Measurements from ENCODE around the gene TNFRSF21. TPM values are rescaled to one million over a fixed set of nuclear protein-coding genes. Genes with fewer than 3 reads are reported as not detected.
A peak's percentile ranks its signal among the peaks of the same experiment; 100 is the strongest.

TNFRSF21 gene
- total and polyA plus RNA-seq, 7 experiments from 2014 or later, result 0.27 to 2.4 (median 0.44) TPM; not detected in 2

DNA sequence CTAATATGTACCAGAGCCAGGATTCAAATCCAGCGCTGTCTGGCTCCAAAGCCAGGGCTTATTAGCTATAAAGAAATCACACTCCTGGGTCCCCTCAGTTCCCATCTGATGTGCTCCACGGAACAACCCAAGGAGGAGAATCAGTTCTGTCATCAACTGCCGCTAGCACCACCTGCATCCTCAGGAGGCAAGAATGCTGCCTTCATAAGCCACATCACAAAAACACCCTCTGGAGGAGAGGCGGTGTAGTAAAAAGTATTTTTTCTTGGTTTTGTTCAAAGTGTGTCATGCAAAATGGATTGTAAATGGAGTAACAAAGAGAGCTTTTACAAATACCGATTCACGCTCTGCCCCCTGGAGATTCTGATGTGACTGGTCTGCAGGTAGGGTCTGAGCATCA lies 57.1 kb downstream of the TNFRSF21 start:
- Mint-ChIP-seq H3K27me3 (peaks cover 0 to 12% (median 5%) of the 10 kb centered on the region in 5 donors), H3K9me3 (no peaks in the 10 kb centered on the region), H3K27ac (no peak overlapping the region), H3K4me1 (peaks cover 0 to under 1% (median 0%) of the 10 kb centered on the region in 7 donors), H3K4me3 (no peak overlapping the region), H3K36me3 (no peaks in the 10 kb centered on the region)
- ChIA-PET POLR2A (no interaction called here), CTCF (no interaction called here)
- DNase-seq (peak in 5 of 9 donors; percentile 10 to 28 (median 18)), ATAC-seq (no peak)
- Histone ChIP-seq H3K36me3 (ENCODE audit: control insufficient read depth in 2 of 3, insufficient read depth in 3 of 3, low read length in 3 of 3) (no peaks in the 10 kb centered on the region), H3K9me3 (ENCODE audit: control insufficient read depth in 2 of 3, low read length in 3 of 3) (no peaks in the 10 kb centered on the region), H3K4me3 (ENCODE audit: low read length) (no peak overlapping the region), H3K27me3 (ENCODE audit: control insufficient read depth in 2 of 2, insufficient read depth in 2 of 2, low read length in 2 of 2) (no peaks in the 10 kb centered on the region), H3K27ac (ENCODE audit: low read depth, low read length) (no peak overlapping the region), H3K4me1 (ENCODE audit: control insufficient read depth in 2 of 2, insufficient read depth in 2 of 2, low read length in 2 of 2) (peaks cover 0 to 5% of the 10 kb centered on the region in 2 donors)
- intact Hi-C loops (cut with micrococcal nuclease), result loop anchor here in 1 of 2 donors (1.0 kb wide), 1 partner anchor 155 kb away; no protein-coding TSS in a partner anchor

DNA sequence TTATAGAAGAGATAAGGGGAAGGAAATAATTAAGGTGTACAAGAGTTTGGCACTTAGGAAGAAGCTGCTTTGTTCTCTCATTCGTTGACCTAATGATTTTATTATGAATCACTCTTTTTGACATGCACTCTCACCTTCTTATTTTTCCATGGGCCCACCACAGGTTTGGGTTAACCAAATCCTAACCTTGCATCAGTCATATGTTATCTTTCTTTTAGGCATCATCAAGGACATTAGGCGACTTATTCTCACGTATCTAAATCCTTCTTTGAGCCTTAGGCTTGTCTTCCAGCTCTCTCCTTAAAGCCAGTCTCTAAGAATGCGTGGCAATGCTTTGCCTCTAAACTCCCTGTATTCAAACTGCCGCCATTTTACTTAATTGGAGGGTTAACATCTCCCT lies 58.3 kb downstream of the TNFRSF21 start:
- H3K27me3 ChIP-seq (ENCODE audit: control insufficient read depth in 2 of 2, insufficient read depth in 2 of 2, low read length in 2 of 2), result no peaks in the 10 kb centered on the region
- DNase-seq (no peak), ATAC-seq (no peak)
- Mint-ChIP-seq H3K27me3 (peaks cover 0 to 12% (median 5%) of the 10 kb centered on the region in 5 donors), H3K4me1 (peaks cover 1 to 13% (median 9%) of the 10 kb centered on the region in 7 donors), H3K9me3 (no peaks in the 10 kb centered on the region), H3K27ac (no peak overlapping the region), H3K4me3 (no peak overlapping the region), H3K36me3 (no peaks in the 10 kb centered on the region)
- no peaks in the 10 kb centered on the region for H3K9me3 ChIP-seq (ENCODE audit: control insufficient read depth in 2 of 3, low read length in 3 of 3)
- H3K36me3 ChIP-seq (ENCODE audit: control insufficient read depth in 2 of 3, insufficient read depth in 3 of 3, low read length in 3 of 3), result no peaks in the 10 kb centered on the region
- H3K27ac ChIP-seq (ENCODE audit: low read depth, low read length), result no peak overlapping the region
- H3K4me1 ChIP-seq (ENCODE audit: control insufficient read depth in 2 of 2, insufficient read depth in 2 of 2, low read length in 2 of 2), result peaks cover 0 to 5% of the 10 kb centered on the region in 2 donors
- ChIA-PET POLR2A (no interaction called here), CTCF (no interaction called here)
- H3K4me3 ChIP-seq (ENCODE audit: low read length), result no peak overlapping the region
- intact Hi-C loops (cut with micrococcal nuclease), result no loop called here

DNA sequence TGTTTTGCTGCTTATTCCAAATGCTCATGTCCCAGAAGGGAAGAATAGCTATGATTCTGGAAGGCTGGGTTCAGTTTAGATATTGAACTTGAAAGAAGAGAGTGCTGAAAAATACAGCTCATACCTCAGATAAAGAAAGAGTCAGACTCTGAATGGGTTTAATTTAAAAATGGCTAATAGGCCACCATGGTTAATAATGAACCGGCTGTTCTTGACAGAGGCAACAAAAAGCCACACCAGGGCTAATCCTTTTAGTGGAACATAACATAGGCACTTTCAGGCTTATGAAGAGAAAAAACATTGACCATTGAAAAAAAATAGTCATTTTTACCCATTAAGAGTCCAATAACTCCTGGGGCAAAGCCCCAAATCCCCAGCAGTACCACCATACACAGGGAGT lies 59.4 kb downstream of the TNFRSF21 start:
- no peaks in the 10 kb centered on the region for H3K9me3 ChIP-seq (ENCODE audit: control insufficient read depth in 2 of 3, low read length in 3 of 3)
- intact Hi-C loops (cut with micrococcal nuclease), result no loop called here
- H3K4me3 ChIP-seq (ENCODE audit: low read length), result no peak overlapping the region
- H3K27me3 ChIP-seq (ENCODE audit: control insufficient read depth in 2 of 2, insufficient read depth in 2 of 2, low read length in 2 of 2), result no peaks in the 10 kb centered on the region
- Mint-ChIP-seq H3K36me3 (no peaks in the 10 kb centered on the region), H3K9me3 (no peaks in the 10 kb centered on the region), H3K4me1 (peaks cover 6 to 23% (median 19%) of the 10 kb centered on the region in 7 donors), H3K27ac (no peak overlapping the region), H3K4me3 (no peak overlapping the region), H3K27me3 (peaks cover 0 to 12% (median 5%) of the 10 kb centered on the region in 5 donors)
- no peaks in the 10 kb centered on the region for H3K36me3 ChIP-seq (ENCODE audit: control insufficient read depth in 2 of 3, insufficient read depth in 3 of 3, low read length in 3 of 3)
- peaks cover 0 to 13% of the 10 kb centered on the region in 2 donors for H3K4me1 ChIP-seq (ENCODE audit: control insufficient read depth in 2 of 2, insufficient read depth in 2 of 2, low read length in 2 of 2)
- ATAC-seq (no peak), DNase-seq (no peak)
- ChIA-PET POLR2A (no interaction called here), CTCF (no interaction called here)
- no peak overlapping the region for H3K27ac ChIP-seq (ENCODE audit: low read depth, low read length)

DNA sequence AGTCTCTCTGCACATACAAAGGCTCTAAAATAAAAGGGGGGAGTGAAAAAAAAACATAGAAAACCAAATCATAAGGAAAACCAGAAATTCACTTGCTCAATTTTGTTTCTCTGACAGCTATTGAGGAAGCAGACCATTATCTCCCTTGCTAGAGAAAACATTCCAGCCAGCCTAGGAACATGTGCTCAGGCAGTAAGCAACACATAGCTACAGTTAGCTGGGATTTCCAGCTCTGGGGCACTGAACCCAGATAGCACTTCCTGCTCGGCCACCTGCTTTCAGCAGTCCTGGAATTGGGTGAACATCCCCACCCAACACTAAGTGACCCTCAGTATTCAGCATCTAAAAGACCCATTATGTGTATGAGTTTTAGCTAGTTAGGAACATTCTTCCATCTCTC lies 61.3 kb downstream of the TNFRSF21 start:
- Histone ChIP-seq H3K27me3 (ENCODE audit: control insufficient read depth in 2 of 2, insufficient read depth in 2 of 2, low read length in 2 of 2) (no peaks in the 10 kb centered on the region), H3K4me1 (ENCODE audit: control insufficient read depth in 2 of 2, insufficient read depth in 2 of 2, low read length in 2 of 2) (peaks cover 0 to 13% of the 10 kb centered on the region in 2 donors), H3K36me3 (ENCODE audit: control insufficient read depth in 2 of 3, insufficient read depth in 3 of 3, low read length in 3 of 3) (no peaks in the 10 kb centered on the region), H3K9me3 (ENCODE audit: control insufficient read depth in 2 of 3, low read length in 3 of 3) (no peaks in the 10 kb centered on the region), H3K27ac (ENCODE audit: low read depth, low read length) (no peak overlapping the region), H3K4me3 (ENCODE audit: low read length) (no peak overlapping the region)
- Mint-ChIP-seq H3K27ac (no peak overlapping the region), H3K9me3 (no peaks in the 10 kb centered on the region), H3K27me3 (peaks cover 0 to 6% (median 5%) of the 10 kb centered on the region in 5 donors), H3K4me1 (peaks cover 6 to 40% (median 30%) of the 10 kb centered on the region in 7 donors), H3K4me3 (no peak overlapping the region), H3K36me3 (no peaks in the 10 kb centered on the region)
- no peak for ATAC-seq
- ChIA-PET CTCF (no interaction called here), POLR2A (interaction anchor here (0.6 kb wide), 1 partner anchor 86 kb away, joined by 3 read pairs; no protein-coding TSS in a partner anchor)
- DNase-seq, result no peak
- intact Hi-C loops (cut with micrococcal nuclease), result no loop called here

DNA sequence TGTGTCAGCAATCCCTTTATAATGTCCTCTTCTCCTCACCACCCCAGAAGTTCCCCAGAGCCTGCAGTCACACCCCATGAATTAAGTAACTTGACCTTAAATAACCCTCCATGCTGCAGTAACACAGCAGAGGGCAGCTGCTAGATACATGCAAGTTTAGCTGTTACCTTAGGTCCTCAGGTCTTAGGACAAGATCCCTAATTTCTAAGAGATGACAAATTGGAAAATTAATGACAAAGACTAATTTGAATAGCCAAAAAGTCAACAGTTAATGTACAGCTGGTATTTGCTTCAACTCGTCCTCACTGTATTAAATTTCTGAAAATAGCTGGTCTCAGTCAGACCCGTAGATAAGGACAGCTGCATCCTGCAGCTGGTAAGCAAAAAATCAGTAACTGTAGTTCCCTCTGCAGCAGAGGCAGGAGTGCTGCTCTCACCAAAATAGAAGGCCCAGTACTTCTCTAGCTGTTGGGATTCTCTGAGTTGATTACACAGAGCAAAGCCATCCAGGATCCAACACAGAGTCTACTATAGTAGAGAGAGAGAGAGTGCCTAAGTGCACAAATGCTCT lies 62.4 kb downstream of the TNFRSF21 start:
- Mint-ChIP-seq H3K4me1 (peaks cover 7 to 51% (median 35%) of the 10 kb centered on the region in 7 donors), H3K36me3 (no peaks in the 10 kb centered on the region), H3K27ac (peak overlapping the region in 2 of 9 donors; percentile 20 to 47), H3K4me3 (peak overlapping the region in 3 of 10 donors; percentile 10 to 47 (median 25)), H3K9me3 (no peaks in the 10 kb centered on the region), H3K27me3 (peaks cover 0 to 6% (median 5%) of the 10 kb centered on the region in 5 donors)
- H3K27me3 ChIP-seq (ENCODE audit: control insufficient read depth in 2 of 2, insufficient read depth in 2 of 2, low read length in 2 of 2), result no peaks in the 10 kb centered on the region
- ATAC-seq (peak; percentile 30), DNase-seq (no peak)
- intact Hi-C loops (cut with micrococcal nuclease), result no loop called here
- no peak overlapping the region for H3K4me3 ChIP-seq (ENCODE audit: low read length)
- no peaks in the 10 kb centered on the region for H3K9me3 ChIP-seq (ENCODE audit: control insufficient read depth in 2 of 3, low read length in 3 of 3)
- peaks cover 0 to 12% of the 10 kb centered on the region in 2 donors for H3K4me1 ChIP-seq (ENCODE audit: control insufficient read depth in 2 of 2, insufficient read depth in 2 of 2, low read length in 2 of 2)
- POLR2A ChIA-PET, result no interaction called here
- H3K36me3 ChIP-seq (ENCODE audit: control insufficient read depth in 2 of 3, insufficient read depth in 3 of 3, low read length in 3 of 3), result no peaks in the 10 kb centered on the region
- H3K27ac ChIP-seq (ENCODE audit: low read depth, low read length), result no peak overlapping the region
- CTCF ChIA-PET, result no interaction called here

DNA sequence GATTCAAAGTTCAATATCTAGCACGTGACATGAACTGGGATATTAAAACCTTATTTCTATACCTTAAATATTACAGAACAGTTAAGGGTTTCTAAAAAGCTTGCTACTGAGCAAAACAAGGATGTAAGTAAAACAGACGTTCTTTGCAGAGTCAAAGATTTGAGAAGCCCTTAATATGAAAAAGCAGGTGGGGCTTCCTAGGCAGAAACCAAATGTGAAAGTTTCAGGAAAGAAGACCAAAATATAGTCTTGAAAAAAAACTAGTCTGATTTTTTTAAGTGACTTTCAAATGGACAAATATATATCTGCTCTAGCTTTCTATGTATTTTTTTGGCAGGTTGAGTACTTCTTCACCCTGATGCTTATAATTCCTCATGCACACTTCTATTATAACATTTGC lies 63.2 kb downstream of the TNFRSF21 start:
- ATAC-seq, result no peak
- H3K27ac Mint-ChIP-seq, result peak overlapping the region in 6 of 9 donors; percentile 10 to 54 (median 34)
- CTCF ChIA-PET, result no interaction called here

More for the DNA sequence above, 63.2 kb downstream of the TNFRSF21 start:
- intact Hi-C loops (cut with micrococcal nuclease), result no loop called here
- POLR2A ChIA-PET, result no interaction called here
- Histone ChIP-seq H3K36me3 (ENCODE audit: control insufficient read depth in 2 of 3, insufficient read depth in 3 of 3, low read length in 3 of 3) (no peaks in the 10 kb centered on the region), H3K9me3 (ENCODE audit: control insufficient read depth in 2 of 3, low read length in 3 of 3) (no peaks in the 10 kb centered on the region), H3K27me3 (ENCODE audit: control insufficient read depth in 2 of 2, insufficient read depth in 2 of 2, low read length in 2 of 2) (no peaks in the 10 kb centered on the region), H3K4me1 (ENCODE audit: control insufficient read depth in 2 of 2, insufficient read depth in 2 of 2, low read length in 2 of 2) (peaks cover 0 to 20% of the 10 kb centered on the region in 2 donors), H3K27ac (ENCODE audit: low read depth, low read length) (no peak overlapping the region), H3K4me3 (ENCODE audit: low read length) (no peak overlapping the region)
- Mint-ChIP-seq H3K36me3 (no peaks in the 10 kb centered on the region), H3K9me3 (no peaks in the 10 kb centered on the region), H3K4me3 (peak overlapping the region in 1 of 10 donors; percentile 5), H3K27me3 (peaks cover 0 to 6% (median 5%) of the 10 kb centered on the region in 5 donors), H3K4me1 (peaks cover 11 to 59% (median 43%) of the 10 kb centered on the region in 7 donors)
- DNase-seq, result no peak
